Loucy (cell line): Measurements from ENCODE around the gene FBN1.

Experiments
- H2AFZ ChIP-seq: fragments of 200-600 bp; sonication (generic); 2 replicates; pipeline ENCODE4 v1.6.0; 2016; ENCODE audit warnings: antibody characterized with exemption, mild to moderate bottlenecking, low read length, moderate library complexity
- H3F3A ChIP-seq: fragments of 200-600 bp; 2 replicates; pipeline ENCODE4 v1.6.0; 2016; ENCODE audit warnings: antibody characterized with exemption, low read depth, mild to moderate bottlenecking
- H3K27me3 ChIP-seq: fragments of 200-600 bp; sonication (generic); 2 replicates; pipeline ENCODE4 v1.6.1; 2014; ENCODE audit warnings: low read length, mild to moderate bottlenecking; ENCODE audit not compliant: insufficient read depth, poor library complexity, severe bottlenecking
- H3K36me3 ChIP-seq: fragments of 200-600 bp; sonication (generic); 2 replicates; pipeline ENCODE4 v1.6.1; 2016; ENCODE audit warnings: low read length; ENCODE audit not compliant: insufficient read depth
- H3K4me1 ChIP-seq: fragments of 200-600 bp; sonication (generic); 2 replicates; pipeline ENCODE4 v1.5.1; 2014; ENCODE audit warnings: low read length, mild to moderate bottlenecking; ENCODE audit not compliant: insufficient read depth, poor library complexity, severe bottlenecking
- H3K4me2 ChIP-seq: fragments of 200-600 bp; sonication (generic); 2 replicates; pipeline ENCODE4 v1.6.0; 2014; ENCODE audit warnings: antibody characterized with exemption, low read length, low read depth, mild to moderate bottlenecking; ENCODE audit not compliant: poor library complexity, severe bottlenecking
- H3K4me3 ChIP-seq: fragments of 200-600 bp; sonication (generic); 2 replicates; pipeline ENCODE4 v1.5.1; 2014; ENCODE audit warnings: low read length, mild to moderate bottlenecking, mixed read lengths; ENCODE audit not compliant: poor library complexity, severe bottlenecking
- H3K79me2 ChIP-seq: fragments of 200-600 bp; sonication (generic); 2 replicates; pipeline ENCODE4 v1.6.1; 2014; ENCODE audit warnings: low read length; ENCODE audit not compliant: insufficient read depth
- H3K9ac ChIP-seq: fragments of 200-600 bp; sonication (generic); 2 replicates; pipeline ENCODE4 v1.6.0; 2014; ENCODE audit warnings: mild to moderate bottlenecking, low read depth, low read length, moderate library complexity; ENCODE audit not compliant: poor library complexity, severe bottlenecking
- H3K9me2 ChIP-seq: fragments of 200-600 bp; sonication (generic); replicated peaks from 2 replicates; pipeline ENCODE4 v1.6.1; 2016; ENCODE audit warnings: low read depth, low read length, mixed read lengths
- H3K9me3 ChIP-seq: fragments of 200-600 bp; sonication (generic); 2 replicates; pipeline ENCODE4 v1.6.1; 2014; ENCODE audit warnings: mild to moderate bottlenecking, antibody characterized with exemption, low read length, low read depth; ENCODE audit not compliant: insufficient read depth
- H4K20me1 ChIP-seq: fragments of 200-600 bp; sonication (generic); 2 replicates; pipeline ENCODE4 v1.6.0; 2014; ENCODE audit warnings: antibody characterized with exemption, low read length, mild to moderate bottlenecking; ENCODE audit not compliant: insufficient read depth, poor library complexity, severe bottlenecking
- CTCF ChIP-seq: fragments of 200-600 bp; sonication (generic); conservative IDR thresholded peaks from 2 replicates; pipeline ENCODE4 v1.5.1; 2014; ENCODE audit warnings: mild to moderate bottlenecking, antibody characterized with exemption, low read length
- EZH2phosphoT487 ChIP-seq: fragments of 200-600 bp; IDR thresholded peaks from 2 replicates; pipeline ENCODE4 v1.6.1; 2018; ENCODE audit warnings: antibody characterized with exemption, mild to moderate bottlenecking, moderate library complexity, borderline replicate concordance

The FBN1 gene

GRCh38 chr15:48400086-48400485, 245.4 kb downstream of the FBN1 start:
- Histone ChIP-seq H2AFZ (no peak overlapping the region), H3F3A (no peaks in the 10 kb centered on the region), H3K4me2 (no peak overlapping the region)

GRCh38 chr15:48397841-48398240, 247.7 kb downstream of the FBN1 start:
- H3K4me1 ChIP-seq, result peaks cover 8% of the 10 kb centered on the region
- no peaks in the 10 kb centered on the region for H3K9me2 ChIP-seq
- no peak overlapping the region for H3K9ac ChIP-seq
- no peaks in the 10 kb centered on the region for H3K9me3 ChIP-seq
- H3K36me3 ChIP-seq, result no peaks in the 10 kb centered on the region
- no peaks in the 10 kb centered on the region for H3K27me3 ChIP-seq
- H3K4me2 ChIP-seq, result no peak overlapping the region
- no peaks in the 10 kb centered on the region for H4K20me1 ChIP-seq
- H2AFZ ChIP-seq, result no peak overlapping the region
- no peak overlapping the region for H3K4me3 ChIP-seq
- H3F3A ChIP-seq, result no peaks in the 10 kb centered on the region
- TF ChIP-seq EZH2phosphoT487 (no peak), CTCF (no peak)
- no peaks in the 10 kb centered on the region for H3K79me2 ChIP-seq

More at GRCh38 chr15:48400086-48400485, 245.4 kb downstream of the FBN1 start:
- TF ChIP-seq EZH2phosphoT487, result no peak
- no peak for TF ChIP-seq CTCF
- peaks cover 13% of the 10 kb centered on the region for H3K4me1 ChIP-seq
- no peak overlapping the region for H3K9ac ChIP-seq
- H3K9me3 ChIP-seq, result no peaks in the 10 kb centered on the region
- no peaks in the 10 kb centered on the region for H3K36me3 ChIP-seq
- no peaks in the 10 kb centered on the region for H3K79me2 ChIP-seq
- H3K4me3 ChIP-seq, result no peak overlapping the region
- no peaks in the 10 kb centered on the region for H3K9me2 ChIP-seq
- no peaks in the 10 kb centered on the region for H3K27me3 ChIP-seq
- H4K20me1 ChIP-seq, result no peaks in the 10 kb centered on the region

DNA sequence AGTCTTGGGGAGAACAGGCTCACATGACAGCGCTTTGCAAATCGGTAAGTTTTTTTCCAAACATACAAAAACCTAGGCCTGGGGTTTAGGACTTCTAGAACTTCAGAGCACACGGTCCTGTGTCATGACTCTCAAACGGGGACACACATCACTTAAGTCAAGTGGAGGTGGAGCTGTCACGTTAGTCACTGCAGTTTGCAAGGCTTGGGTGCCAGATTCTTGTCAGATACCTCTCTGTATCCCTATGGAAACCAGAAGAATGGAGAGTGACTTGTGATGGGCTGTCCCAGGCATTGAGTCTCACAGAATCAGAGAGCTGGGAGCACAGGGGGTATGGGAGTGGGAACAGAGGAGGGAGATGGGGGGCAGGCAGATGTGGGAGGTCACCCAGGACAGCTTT, 249.5 kb downstream of the FBN1 start:
- Histone ChIP-seq H3K9me2 (no peaks in the 10 kb centered on the region), H4K20me1 (no peaks in the 10 kb centered on the region), H3F3A (no peaks in the 10 kb centered on the region), H3K36me3 (no peaks in the 10 kb centered on the region), H3K4me3 (no peak overlapping the region), H3K9ac (no peak overlapping the region), H3K9me3 (no peaks in the 10 kb centered on the region), H3K79me2 (no peaks in the 10 kb centered on the region), H3K27me3 (no peaks in the 10 kb centered on the region), H3K4me2 (no peak overlapping the region), H3K4me1 (no peaks in the 10 kb centered on the region), H2AFZ (no peak overlapping the region)
- TF ChIP-seq CTCF (no peak), EZH2phosphoT487 (no peak)
